Measurements from ENCODE around the gene HDAC1.
"Not testable (repeated sequence)": the region's sequence is repeated elsewhere in the genome, so short reads cannot be mapped to it uniquely, and the experiment has no call there.

The HDAC1 gene

DNA sequence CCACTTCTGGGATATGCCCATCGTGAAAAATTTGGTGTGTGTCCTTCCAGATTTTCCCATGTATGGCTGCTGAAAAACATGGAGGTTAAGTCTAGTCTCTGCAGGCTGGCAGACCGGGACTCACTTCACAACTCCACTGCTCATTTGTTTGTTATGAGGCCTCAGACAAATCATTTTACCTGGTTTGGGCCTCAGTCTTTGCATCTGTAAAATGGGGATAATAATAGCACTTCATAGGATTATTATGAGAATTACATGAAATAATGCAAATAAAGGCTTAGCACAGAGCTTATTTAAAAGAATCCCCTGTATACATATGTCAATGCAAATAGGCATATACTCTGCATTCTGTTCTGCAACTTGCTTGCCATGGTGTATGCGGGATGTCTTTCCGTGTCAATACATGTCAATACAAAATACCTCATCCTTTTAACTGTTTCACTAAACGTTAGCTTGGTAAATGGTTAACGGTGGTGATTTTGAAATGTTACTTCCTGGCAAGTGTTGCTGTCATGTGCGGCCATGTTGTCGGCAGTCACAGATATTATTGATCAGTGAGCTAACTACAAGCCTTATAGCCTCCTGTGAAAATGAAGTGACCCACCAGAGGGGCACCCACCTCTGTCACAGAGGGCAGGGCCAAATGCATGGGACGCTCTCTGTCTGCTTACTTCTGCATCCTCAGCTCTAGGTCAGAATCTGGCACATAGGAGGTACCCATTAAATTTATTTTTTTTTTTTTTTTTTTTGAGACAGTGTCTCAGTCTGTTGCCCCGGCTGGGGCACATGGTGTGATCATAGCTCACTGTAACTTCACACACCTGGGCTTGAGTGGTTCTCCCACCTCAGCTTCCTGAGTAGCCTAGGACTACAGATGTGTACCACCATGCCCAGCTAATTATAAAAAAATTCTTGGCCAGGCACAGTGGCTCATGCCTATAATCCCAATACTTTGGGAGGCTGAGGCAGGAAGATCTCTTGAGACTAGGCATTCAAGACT is 36.5 kb upstream of the HDAC1 start:
- no peak overlapping the region for H3K4me2 ChIP-seq
- no peaks in the 10 kb centered on the region for H3K79me2 ChIP-seq (ENCODE audit: insufficient read depth, low read depth)
- H3K27ac ChIP-seq = no peak overlapping the region
- H3K36me3 ChIP-seq (ENCODE audit: insufficient read depth) = no peaks in the 10 kb centered on the region
- no peak overlapping the region for H3K4me3 ChIP-seq (IDR thresholded peaks at IDR 0.05; ENCODE audit: insufficient read depth, low read depth, low read length)
- peaks cover 3% of the 10 kb centered on the region for H3K4me1 ChIP-seq (ENCODE audit: low read depth, poor library complexity, severe bottlenecking)
- H3K27me3 ChIP-seq (ENCODE audit: insufficient read depth, low read depth) = no peaks in the 10 kb centered on the region
- no peak overlapping the region for H2AFZ ChIP-seq (ENCODE audit: low read depth)
- H4K20me1 ChIP-seq (ENCODE audit: insufficient read depth) = no peaks in the 10 kb centered on the region
- no peak overlapping the region for H3K9ac ChIP-seq
- TF ChIP-seq, protein P1, sequence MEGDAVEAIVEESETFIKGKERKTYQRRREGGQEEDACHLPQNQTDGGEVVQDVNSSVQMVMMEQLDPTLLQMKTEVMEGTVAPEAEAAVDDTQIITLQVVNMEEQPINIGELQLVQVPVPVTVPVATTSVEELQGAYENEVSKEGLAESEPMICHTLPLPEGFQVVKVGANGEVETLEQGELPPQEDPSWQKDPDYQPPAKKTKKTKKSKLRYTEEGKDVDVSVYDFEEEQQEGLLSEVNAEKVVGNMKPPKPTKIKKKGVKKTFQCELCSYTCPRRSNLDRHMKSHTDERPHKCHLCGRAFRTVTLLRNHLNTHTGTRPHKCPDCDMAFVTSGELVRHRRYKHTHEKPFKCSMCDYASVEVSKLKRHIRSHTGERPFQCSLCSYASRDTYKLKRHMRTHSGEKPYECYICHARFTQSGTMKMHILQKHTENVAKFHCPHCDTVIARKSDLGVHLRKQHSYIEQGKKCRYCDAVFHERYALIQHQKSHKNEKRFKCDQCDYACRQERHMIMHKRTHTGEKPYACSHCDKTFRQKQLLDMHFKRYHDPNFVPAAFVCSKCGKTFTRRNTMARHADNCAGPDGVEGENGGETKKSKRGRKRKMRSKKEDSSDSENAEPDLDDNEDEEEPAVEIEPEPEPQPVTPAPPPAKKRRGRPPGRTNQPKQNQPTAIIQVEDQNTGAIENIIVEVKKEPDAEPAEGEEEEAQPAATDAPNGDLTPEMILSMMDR (conservative IDR thresholded peaks at IDR 0.05; ENCODE audit: low read depth, low read length) = no peak

DNA sequence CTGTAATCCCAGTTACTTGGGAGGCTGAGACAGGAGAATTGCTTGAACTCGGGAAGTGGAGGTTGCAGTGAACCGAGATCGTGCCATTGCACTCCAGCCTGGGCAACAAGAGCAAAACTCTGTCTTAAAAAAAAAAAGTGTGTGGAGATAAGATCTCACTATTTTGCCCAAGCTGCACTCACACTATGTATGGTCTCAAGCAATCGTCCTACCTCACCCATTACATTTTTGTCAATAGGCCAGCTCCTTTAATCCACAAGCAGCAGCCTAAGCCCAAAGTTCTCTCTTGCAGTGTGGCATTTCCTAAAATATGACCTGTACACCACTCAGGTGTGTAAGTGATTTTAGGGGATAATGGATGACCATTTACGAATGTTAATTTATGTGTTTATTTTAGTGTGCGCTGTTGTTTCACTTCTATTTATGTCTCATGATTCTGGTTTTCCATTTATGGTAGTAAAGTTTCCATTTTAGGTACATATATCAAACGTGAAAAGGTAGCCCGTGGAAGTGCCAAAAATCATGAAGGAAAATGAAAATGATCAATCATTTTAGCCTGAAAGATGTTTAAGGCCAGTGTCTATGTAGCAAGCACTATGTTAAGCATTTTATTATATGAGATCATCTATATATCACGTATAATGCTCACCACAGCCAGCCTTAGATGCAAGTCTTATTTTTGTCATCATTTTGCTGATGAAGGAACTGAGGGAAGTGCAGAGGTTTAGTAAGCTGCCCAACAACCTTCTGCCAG is 35.2 kb upstream of the HDAC1 start:
- Histone ChIP-seq H2AFZ (ENCODE audit: low read depth) (no peak overlapping the region), H3K36me3 (ENCODE audit: insufficient read depth) (no peaks in the 10 kb centered on the region), H3K27ac (no peak overlapping the region), H3K4me2 (no peak overlapping the region), H3K27me3 (ENCODE audit: insufficient read depth, low read depth) (no peaks in the 10 kb centered on the region), H3K4me3 (IDR thresholded peaks at IDR 0.05; ENCODE audit: insufficient read depth, low read depth, low read length) (no peak overlapping the region), H4K20me1 (ENCODE audit: insufficient read depth) (no peaks in the 10 kb centered on the region), H3K79me2 (ENCODE audit: insufficient read depth, low read depth) (no peaks in the 10 kb centered on the region), H3K9ac (no peak overlapping the region), H3K4me1 (ENCODE audit: low read depth, poor library complexity, severe bottlenecking) (no peaks in the 10 kb centered on the region)
- TF ChIP-seq, protein P1 (conservative IDR thresholded peaks at IDR 0.05; ENCODE audit: low read depth, low read length) = no peak

DNA sequence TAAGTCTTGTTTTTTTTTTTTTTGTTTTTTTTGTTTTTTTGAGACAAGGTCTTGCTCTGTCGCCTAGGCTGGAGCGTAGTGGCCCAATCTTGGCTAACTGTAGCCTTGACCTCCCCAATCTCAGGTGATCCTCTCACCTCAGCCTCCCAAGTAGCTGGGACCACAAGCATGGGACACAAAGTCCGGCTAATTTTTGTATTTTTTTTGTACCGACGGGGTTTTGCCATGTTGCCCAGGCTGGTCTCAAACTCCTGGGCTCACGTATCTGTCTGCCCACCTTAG is 34.7 kb upstream of the HDAC1 start:
- Histone ChIP-seq H3K79me2 (ENCODE audit: insufficient read depth, low read depth) (no peaks in the 10 kb centered on the region), H3K27me3 (ENCODE audit: insufficient read depth, low read depth) (no peaks in the 10 kb centered on the region), H3K4me2 (no peak overlapping the region), H3K36me3 (ENCODE audit: insufficient read depth) (no peaks in the 10 kb centered on the region), H3K9ac (no peak overlapping the region), H3K4me1 (ENCODE audit: low read depth, poor library complexity, severe bottlenecking) (no peaks in the 10 kb centered on the region), H3K4me3 (IDR thresholded peaks at IDR 0.05; ENCODE audit: insufficient read depth, low read depth, low read length) (no peak overlapping the region), H4K20me1 (ENCODE audit: insufficient read depth) (no peaks in the 10 kb centered on the region), H2AFZ (ENCODE audit: low read depth) (no peak overlapping the region), H3K27ac (no peak overlapping the region)
- TF ChIP-seq, protein P1 (conservative IDR thresholded peaks at IDR 0.05; ENCODE audit: low read depth, low read length) = no peak

DNA sequence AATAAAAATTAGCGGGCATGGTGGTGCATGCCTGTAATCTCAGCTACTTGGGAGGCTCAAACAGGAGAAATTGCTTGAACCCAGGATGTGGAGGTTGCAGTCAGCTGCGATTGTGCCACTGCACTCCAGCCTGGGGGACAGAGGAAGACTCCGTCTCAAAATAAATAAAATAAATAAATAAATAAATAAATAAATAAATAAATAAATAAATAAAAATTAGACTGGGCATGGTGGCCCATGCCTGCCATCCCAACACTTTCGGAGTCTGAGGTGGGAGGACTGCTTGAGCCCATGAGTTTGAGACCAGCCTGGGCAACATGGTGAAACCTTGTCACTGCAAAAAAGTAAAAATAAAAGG is 28.7 kb upstream of the HDAC1 start:
- H3K36me3 ChIP-seq (ENCODE audit: insufficient read depth); H3K4me2 ChIP-seq; H3K4me3 ChIP-seq (IDR thresholded peaks at IDR 0.05; ENCODE audit: insufficient read depth, low read depth, low read length); H3K79me2 ChIP-seq (ENCODE audit: insufficient read depth, low read depth); H3K9ac ChIP-seq; H2AFZ ChIP-seq (ENCODE audit: low read depth); H3K27ac ChIP-seq; H3K27me3 ChIP-seq (ENCODE audit: insufficient read depth, low read depth); H4K20me1 ChIP-seq (ENCODE audit: insufficient read depth): not testable (repeated sequence)
- H3K4me1 ChIP-seq (ENCODE audit: low read depth, poor library complexity, severe bottlenecking) = peaks cover 28% of the 10 kb centered on the region

DNA sequence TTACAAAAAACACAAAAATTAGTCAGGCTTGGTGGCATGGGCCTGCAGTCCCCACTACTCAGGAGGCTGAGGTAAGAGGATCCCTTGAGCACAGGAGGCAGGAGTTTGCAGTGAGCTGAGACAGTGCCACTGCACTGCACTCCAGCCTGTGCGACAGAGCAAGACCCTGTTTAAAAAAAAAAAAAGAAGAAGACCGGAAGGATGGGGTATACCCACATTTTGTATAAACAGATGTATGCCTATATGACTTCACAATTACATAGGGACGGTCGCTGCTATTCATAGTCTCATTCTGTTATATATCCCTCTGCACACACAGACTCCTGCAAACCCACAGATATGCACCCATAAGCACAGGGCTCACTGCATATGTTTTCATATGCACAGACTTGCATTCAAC is 28.1 kb upstream of the HDAC1 start:
- Histone ChIP-seq H3K27ac (no peak overlapping the region), H3K27me3 (ENCODE audit: insufficient read depth, low read depth) (no peaks in the 10 kb centered on the region), H3K4me3 (IDR thresholded peaks at IDR 0.05; ENCODE audit: insufficient read depth, low read depth, low read length) (no peak overlapping the region), H3K4me1 (ENCODE audit: low read depth, poor library complexity, severe bottlenecking) (peaks cover 28% of the 10 kb centered on the region), H3K79me2 (ENCODE audit: insufficient read depth, low read depth) (no peaks in the 10 kb centered on the region), H4K20me1 (ENCODE audit: insufficient read depth) (no peaks in the 10 kb centered on the region), H3K4me2 (no peak overlapping the region), H3K36me3 (ENCODE audit: insufficient read depth) (no peaks in the 10 kb centered on the region), H3K9ac (no peak overlapping the region), H2AFZ (ENCODE audit: low read depth) (no peak overlapping the region)
- TF ChIP-seq, protein P1 (conservative IDR thresholded peaks at IDR 0.05; ENCODE audit: low read depth, low read length) = no peak

Data from KMS-11 (cell line).